ENCODE measurements around the gene ZNF324.
A peak's percentile ranks its signal among the peaks of the same experiment; 100 is the strongest.
"Not testable (repeated sequence)": the region's sequence is repeated elsewhere in the genome, so short reads cannot be mapped to it uniquely, and the experiment has no call there.

The ZNF324 gene

GRCh38 chr19:58466760-58467589 lies at the start of gene ZNF324:
Gene ZNF324 (plus strand): TSS chr19:58467080. CDS start chr19:58469186, 2,106 bp downstream.
- peak; percentile 98 for DNase-seq

DNA sequence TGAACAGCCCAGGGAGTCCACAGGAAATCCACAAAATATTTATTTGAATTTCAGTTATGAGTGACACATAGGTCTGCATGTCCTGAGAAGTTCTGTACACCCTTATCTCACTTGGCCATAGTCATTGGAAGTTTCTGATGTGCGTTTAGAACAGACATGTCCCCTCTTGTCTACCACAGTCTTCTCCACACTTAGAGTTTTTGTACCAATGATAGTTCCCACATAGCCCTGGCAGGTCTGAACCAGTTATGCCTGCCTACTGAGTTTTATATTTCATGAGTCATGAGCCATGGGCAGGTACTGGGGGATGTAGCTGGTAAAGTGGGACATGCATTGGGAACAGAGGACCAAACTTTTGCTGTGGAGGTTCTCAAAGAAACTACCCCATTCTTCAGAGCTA lies 38.3 kb upstream of the ZNF324 start:
- DNase-seq, result no peak

DNA sequence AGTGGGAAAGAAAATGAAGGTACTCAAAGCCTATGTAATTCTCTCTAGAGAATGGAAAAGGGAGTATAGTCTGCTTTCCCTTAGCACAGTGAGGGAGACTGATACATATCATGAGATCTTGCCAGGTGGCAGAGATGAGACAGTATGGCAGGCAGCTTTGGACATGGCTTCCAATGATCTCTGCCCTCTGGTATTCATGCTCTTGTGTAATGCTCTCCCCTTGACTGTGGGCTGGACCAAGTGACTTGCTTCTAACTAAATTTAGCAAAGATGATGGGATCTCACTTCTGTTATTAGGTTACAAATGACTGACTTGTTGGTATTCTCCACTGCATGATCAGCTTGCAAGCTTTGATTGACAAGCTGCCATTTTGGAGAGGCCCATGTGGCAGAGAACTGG lies 37.1 kb upstream of the ZNF324 start:
- DNase-seq, result no peak

DNA sequence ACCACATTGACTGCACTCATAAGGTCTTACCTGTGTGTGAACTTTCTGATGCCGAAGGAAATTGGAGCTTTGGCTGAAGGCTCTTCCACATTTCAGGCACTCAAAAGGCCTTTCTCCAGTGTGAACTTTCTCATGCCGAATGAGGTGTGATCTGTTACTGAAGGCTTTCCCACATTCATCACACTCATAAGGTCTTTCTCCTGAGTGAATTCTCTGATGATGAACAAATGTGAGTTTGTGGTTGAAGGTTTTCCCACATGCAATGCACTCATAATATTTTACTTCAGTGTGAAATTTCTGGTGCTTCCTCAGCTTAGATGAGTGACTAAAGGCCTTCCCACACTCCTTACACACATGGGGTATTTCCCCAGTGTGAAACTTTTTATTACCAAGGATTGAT lies 32.7 kb upstream of the ZNF324 start:
- no peak for DNase-seq

DNA sequence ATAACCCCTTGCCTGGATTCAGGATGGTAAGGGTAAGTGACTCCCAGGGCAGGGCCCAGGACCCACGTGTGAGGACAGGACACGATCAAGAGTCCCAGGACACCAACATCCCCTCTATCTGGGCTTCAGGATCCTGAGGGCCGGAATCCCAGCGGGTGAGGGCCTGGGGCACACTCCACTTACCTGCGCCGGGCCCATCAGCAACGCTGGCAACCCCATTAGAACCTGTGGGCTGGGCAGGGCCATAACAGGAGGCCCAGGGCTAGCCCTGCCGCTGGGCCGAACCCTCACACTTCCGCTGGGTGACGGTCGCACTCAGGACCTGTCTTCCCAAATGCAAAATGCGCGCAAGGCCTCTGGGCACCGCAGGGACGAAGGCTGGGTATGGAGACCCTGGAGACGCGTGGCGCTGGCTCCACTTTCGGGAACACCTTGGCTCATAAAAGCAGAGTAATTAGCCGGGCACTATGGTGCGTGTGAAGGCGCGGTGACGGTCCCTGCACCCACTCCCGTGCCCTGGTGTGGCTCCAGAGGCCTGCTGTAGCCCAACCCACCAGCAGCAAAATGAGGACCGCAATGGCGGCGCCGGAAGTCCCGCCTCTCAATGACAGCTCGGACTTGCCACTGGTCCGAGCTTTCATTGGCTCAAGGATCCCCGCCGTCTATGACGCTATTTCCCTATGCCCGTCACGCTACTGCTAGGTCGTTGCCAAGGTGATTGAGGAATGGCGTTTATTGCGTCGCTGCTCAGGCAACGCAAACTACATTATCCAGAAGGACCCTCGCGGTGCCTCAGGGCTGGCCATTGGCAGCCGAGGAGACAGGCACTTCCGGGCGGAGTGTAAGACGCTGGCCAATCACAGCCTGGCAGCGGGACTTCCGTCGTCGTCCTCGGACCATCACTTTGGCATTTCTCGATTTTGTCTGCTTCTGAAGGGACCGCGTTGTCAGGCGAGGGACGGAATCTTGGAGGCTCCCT lies 27.0 kb upstream of the ZNF324 start, which contains the start of gene ZNF132:
ZNF132 (minus strand) TSS at position 578 of the 979 bp plus-strand sequence; CDS start at position 246, 332 bp downstream.
- peak; percentile 100 for DNase-seq

- DNase-seq, result no peak
Measured at GRCh38 chr19:58440556-58440955, 26.3 kb upstream of the ZNF324 start.

DNA sequence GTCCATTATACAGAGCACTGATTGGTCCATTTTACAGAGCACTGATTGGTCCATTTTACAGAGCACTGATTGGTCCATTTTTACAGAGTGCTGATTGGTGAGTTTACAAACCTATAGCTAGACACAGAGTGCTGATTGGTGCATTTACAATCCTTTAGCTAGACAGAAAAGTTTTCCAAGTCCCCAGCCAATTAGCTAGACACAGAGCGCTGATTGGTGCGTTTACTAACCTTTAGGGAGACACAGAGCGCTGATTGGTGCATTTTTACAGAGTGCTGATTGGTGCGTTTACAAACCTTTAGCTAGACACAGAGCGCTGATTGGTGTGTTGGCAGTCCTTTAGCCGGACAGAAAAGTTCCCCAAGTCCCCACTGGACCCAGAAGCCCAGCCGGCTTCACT lies 23.9 kb upstream of the ZNF324 start:
- DNase-seq, result not testable (repeated sequence)

DNA sequence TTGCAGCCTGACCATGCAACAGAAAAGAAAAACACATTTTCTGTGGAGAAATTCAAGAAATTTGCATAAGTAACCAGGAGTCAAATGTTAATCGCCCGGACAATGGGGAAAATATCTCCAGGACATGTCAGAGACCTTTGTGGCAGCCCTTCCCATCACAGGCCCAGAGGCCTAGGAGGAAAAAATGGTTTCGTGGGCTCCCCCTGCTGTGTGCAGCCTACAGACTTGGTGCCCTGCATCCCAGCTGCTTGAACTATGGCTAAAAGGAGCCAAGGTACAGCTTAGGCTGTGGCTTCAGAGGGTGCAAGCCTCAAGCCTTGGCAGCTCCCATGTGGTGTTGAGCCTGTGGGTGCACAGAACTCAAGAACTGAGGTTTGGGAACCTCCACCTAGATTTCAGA lies 18.0 kb upstream of the ZNF324 start:
- not testable (repeated sequence) for DNase-seq

- not testable (repeated sequence) for DNase-seq
Measured at GRCh38 chr19:58449980-58450379, 16.9 kb upstream of the ZNF324 start.

DNA sequence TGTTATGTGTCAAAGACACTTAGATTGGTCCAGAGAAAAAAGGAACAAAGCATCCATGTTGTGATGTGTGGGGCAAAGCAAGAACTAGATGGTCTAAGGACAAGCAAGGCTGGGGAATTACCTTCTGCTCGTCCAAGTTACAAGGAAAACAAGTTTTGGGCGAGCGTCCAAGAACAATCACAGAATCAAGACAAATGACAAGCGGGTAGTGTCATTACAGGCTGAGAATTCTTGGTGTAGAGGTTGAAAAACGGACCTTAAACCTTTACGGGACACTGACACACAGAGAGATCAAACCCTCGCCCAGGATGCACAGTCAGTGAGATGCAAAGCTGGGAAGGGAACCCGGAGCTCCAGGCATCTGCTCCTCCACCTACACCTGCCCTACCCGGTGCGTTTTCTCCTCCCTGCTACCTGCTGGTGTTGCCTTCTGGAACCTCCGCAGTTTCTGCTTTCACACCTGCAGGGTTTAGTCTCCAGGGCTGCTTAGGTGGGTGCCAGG lies 16.0 kb upstream of the ZNF324 start:
- peak; percentile 60 for DNase-seq

GRCh38 chr19:58451358-58452101 lies 15.3 kb upstream of the ZNF324 start, which contains the start of gene ZNF324B:
Gene ZNF324B (plus strand): TSS chr19:58451622. CDS start chr19:58453702, 2,080 bp downstream.
- DNase-seq, result peak; percentile 97

- DNase-seq, result no peak
Measured at GRCh38 chr19:58453743-58454142, 13.1 kb upstream of the ZNF324 start.

DNA sequence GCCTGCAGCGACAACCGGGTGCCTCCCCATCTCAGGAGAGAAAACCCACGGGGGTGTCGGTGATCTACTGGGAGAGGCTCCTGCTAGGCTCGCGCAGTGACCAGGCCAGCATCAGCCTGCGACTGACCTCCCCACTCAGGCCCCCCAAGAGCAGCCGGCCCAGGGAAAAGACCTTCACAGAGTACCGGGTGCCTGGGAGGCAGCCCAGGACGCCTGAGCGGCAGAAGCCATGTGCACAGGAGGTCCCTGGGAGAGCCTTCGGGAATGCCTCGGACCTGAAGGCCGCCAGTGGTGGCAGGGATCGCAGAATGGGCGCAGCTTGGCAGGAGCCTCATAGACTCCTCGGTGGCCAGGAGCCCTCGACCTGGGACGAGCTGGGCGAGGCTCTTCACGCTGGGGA lies 11.6 kb upstream of the ZNF324 start:
- DNase-seq, result no peak

DNA sequence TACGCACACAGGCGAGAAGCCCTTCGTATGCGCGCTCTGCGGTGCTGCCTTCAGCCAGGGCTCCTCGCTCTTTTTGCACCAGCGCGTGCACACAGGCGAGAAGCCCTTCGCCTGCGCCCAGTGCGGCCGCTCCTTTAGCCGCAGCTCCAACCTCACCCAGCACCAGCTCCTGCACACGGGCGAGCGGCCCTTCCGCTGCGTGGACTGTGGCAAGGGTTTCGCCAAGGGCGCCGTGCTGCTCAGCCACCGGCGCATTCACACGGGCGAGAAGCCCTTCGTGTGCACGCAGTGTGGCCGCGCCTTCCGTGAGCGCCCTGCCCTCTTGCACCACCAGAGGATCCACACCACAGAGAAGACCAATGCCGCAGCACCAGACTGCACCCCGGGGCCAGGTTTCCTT lies 10.8 kb upstream of the ZNF324 start:
- DNase-seq, result no peak

DNA sequence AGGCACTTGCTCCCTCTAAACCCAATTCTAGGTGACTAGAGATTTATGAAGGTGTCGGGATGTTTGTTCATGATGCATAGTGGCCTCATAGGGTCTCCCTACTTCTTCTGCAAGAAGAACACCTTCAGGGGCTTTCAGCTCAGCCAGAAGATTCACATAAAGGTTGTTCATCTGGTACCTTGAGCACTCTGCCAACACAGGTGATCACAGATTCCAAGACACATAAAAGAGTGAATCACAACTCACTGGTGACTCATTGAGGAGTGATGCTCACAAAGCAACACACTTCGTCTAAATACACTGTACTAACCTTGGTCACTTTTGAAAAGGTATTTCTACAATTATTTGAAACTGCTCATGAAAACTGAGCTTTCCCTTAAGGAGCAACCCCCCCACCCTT lies 6.8 kb upstream of the ZNF324 start:
- DNase-seq, result no peak

GRCh38 chr19:58466089-58466759 lies 656 bp upstream of the ZNF324 start:
- DNase-seq, result no peak

GRCh38 chr19:58468216-58468839 lies 1.4 kb downstream of the ZNF324 start:
- DNase-seq, result no peak

DNA sequence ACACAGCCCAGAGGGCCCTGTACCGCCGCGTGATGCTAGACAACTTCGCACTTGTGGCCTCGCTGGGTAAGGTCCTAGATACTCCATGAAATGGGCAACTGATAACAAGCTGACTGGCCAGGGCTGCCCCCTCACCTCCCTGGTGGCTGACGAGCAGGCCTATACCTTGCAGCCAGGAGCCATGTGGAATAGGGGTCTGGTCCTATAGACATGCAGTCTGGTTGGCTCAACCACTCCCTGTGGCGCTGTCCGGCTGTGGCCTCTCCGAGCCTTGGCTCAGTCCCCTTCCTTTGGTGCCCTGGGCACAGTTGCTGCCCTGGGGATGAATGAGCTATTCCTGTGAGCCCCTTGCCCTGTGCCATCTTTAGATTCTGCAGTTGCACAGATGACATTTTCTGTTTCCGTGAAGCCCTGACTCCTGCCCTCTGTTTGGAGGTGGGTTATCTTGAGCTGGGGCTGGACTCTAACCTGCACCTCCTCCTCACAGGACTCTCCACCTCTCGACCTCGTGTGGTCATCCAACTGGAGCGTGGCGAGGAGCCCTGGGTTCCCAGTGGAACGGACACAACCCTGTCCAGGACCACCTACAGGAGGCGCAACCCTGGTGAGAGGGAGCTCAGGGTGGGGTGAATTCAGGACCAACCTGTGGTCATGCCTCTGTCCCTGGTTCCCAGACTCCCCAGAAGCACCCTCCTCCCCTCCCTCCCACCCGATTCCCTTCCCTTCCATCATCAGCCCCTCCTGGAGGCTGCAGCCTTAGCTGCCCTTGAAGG lies 2.5 kb downstream of the ZNF324 start:
- DNase-seq, result no peak

DNA sequence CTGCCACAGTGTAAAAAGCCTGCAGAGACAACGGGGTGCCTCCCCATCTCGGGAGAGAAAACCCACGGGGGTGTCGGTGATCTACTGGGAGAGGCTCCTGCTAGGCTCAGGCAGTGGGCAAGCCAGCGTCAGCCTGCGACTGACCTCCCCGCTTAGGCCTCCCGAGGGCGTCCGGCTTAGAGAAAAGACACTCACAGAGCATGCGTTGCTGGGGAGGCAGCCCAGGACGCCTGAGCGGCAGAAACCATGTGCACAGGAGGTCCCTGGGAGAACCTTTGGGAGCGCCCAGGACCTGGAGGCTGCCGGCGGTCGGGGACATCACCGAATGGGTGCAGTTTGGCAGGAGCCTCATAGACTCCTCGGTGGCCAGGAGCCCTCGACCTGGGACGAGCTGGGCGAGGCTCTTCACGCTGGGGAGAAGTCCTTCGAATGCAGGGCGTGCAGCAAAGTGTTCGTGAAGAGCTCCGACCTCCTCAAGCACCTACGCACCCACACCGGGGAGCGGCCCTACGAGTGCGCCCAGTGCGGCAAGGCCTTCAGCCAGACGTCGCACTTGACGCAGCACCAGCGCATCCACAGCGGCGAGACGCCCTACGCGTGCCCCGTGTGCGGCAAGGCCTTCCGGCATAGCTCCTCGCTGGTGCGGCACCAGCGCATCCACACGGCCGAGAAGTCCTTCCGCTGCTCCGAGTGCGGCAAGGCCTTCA lies 4.1 kb downstream of the ZNF324 start:
- not testable (repeated sequence) for DNase-seq

- no peak for DNase-seq
Measured at GRCh38 chr19:58471736-58472135, 4.9 kb downstream of the ZNF324 start.
